Right forelimb (tissue), 1 donor: Measurements from ENCODE around the gene PLS3.

Experiments used
- DNase-seq: peaks from one replicate; pipeline ENCODE4 v3.0.0-alpha.2; 2018

PLS3 gene

GRCh38 chrX:115696939-115697338, 136.0 kb downstream of the PLS3 start:
- DNase-seq = no peak

- DNase-seq = no peak
Observed at GRCh38 chrX:115697806-115698205, 136.8 kb downstream of the PLS3 start.
